Umbilical cord (tissue), 2 donors: ENCODE measurements around the gene STK32C. TPM values are rescaled to one million over a fixed set of nuclear protein-coding genes. Genes with fewer than 3 reads are reported as not detected.
"Not testable (repeated sequence)": the region's sequence is repeated elsewhere in the genome, so short reads cannot be mapped to it uniquely, and the experiment has no call there.

Source experiments
- DNase-seq: peaks from one replicate; pipeline ENCODE4 v3.0.0-alpha.2; 2015; ENCODE audit warnings: low spot score
- total RNA-seq: library from RNA; depleted of rRNA; stranded (reverse); fragments of >200 nt; gene quantifications from one replicate; pipeline ENCODE4 v1.2.3, GENCODE V29; 2014; ENCODE audit warnings: low replicate concordance; ENCODE audit not compliant: insufficient read depth

The STK32C gene
- total RNA-seq, 1 donor from 2014 or later = not detected

GRCh38 chr10:132267916-132268315, 39.8 kb downstream of the STK32C start:
- not testable (repeated sequence) for DNase-seq

- DNase-seq = no peak
Measured at GRCh38 chr10:132266594-132267161, 41.1 kb downstream of the STK32C start.

- no peak for DNase-seq
Measured at GRCh38 chr10:132265890-132266496, 41.8 kb downstream of the STK32C start.

- DNase-seq = peak; percentile 56
Measured at GRCh38 chr10:132264966-132265889, 42.5 kb downstream of the STK32C start.

- no peak for DNase-seq
Measured at GRCh38 chr10:132264306-132264950, 43.3 kb downstream of the STK32C start.

- no peak for DNase-seq
Measured at GRCh38 chr10:132263866-132264265, 43.9 kb downstream of the STK32C start.

- no peak for DNase-seq
Measured at GRCh38 chr10:132259702-132260482, 47.9 kb downstream of the STK32C start.

GRCh38 chr10:132258423-132258822, 49.3 kb downstream of the STK32C start:
- DNase-seq = no peak

- no peak for DNase-seq
Measured at GRCh38 chr10:132257907-132258306, 49.8 kb downstream of the STK32C start.

- DNase-seq = no peak
Measured at GRCh38 chr10:132257271-132257670, 50.5 kb downstream of the STK32C start.

GRCh38 chr10:132256866-132257265, 50.9 kb downstream of the STK32C start:
- no peak for DNase-seq

- DNase-seq = no peak
Measured at GRCh38 chr10:132255489-132256344, 52.0 kb downstream of the STK32C start.

- no peak for DNase-seq
Measured at GRCh38 chr10:132254841-132255240, 52.9 kb downstream of the STK32C start.

- DNase-seq = no peak
Measured at GRCh38 chr10:132253092-132253687, 54.6 kb downstream of the STK32C start.

GRCh38 chr10:132252412-132252811, 55.3 kb downstream of the STK32C start:
- DNase-seq = no peak

GRCh38 chr10:132251928-132252327, 55.8 kb downstream of the STK32C start:
- DNase-seq = no peak

GRCh38 chr10:132250481-132251475, 57.0 kb downstream of the STK32C start:
- no peak for DNase-seq

- DNase-seq = no peak
Measured at GRCh38 chr10:132249824-132250375, 57.9 kb downstream of the STK32C start.
